Upper lobe of left lung (tissue), 6 donors: ENCODE measurements around the gene ZNF385B. TPM values are rescaled to one million over a fixed set of nuclear protein-coding genes. Genes with fewer than 3 reads are reported as not detected.

ENCODE experiments used
- ATAC-seq, 2 donors: fragments of 200-7000 bp; cut with Tn5 transposase; one replicate each; pipeline ENCODE4 v1.9.1; 2022; ENCODE audit warnings: mild to moderate bottlenecking in 2 of 2, moderate library complexity in 2 of 2; ENCODE audit not compliant: low FRiP score in 2 of 2
- DNase-seq, 2 donors: peaks; one replicate each; pipeline ENCODE4 v3.0.0-alpha.2; 2019 to 2020
- H3K27ac ChIP-seq, 4 donors: fragments of 200-600 bp; sonication (generic); one replicate each; pipeline ENCODE4 v1.5.1; 2016 to 2019
- H3K27me3 ChIP-seq, 4 donors: fragments of 200-600 bp; sonication (generic); one replicate each; pipeline ENCODE4 v1.5.1; 2017 to 2019
- H3K36me3 ChIP-seq, 4 donors: fragments of 200-600 bp; sonication (generic); one replicate each; pipeline ENCODE4 v1.5.1; 2016 to 2019
- H3K4me1 ChIP-seq, 4 donors: fragments of 200-600 bp; sonication (generic); one replicate each; pipeline ENCODE4 v1.5.1; 2018 to 2019
- H3K4me3 ChIP-seq, 4 donors: fragments of 200-600 bp; sonication (generic); one replicate each; pipeline ENCODE4 v1.5.1; 2017 to 2019; ENCODE audit warnings: mild to moderate bottlenecking in 2 of 4, moderate library complexity in 1 of 4
- H3K9me3 ChIP-seq, 4 donors: fragments of 200-600 bp; sonication (generic); one replicate each; pipeline ENCODE4 v1.5.1; 2018 to 2019
- CTCF ChIP-seq, 6 experiments: fragments of 450-650 bp in 4 of 6; fragments of 200-600 bp in 2 of 6; sonication (generic) in 2 of 6; IDR thresholded peaks; one replicate each; pipeline ENCODE4 v1.5.1; 2016 to 2019; ENCODE audit warnings: antibody characterized with exemption in 6 of 6
- EP300 ChIP-seq, 4 donors: sonication (generic); formaldehyde crosslinking; IDR thresholded peaks; one replicate each; pipeline ENCODE4 v1.5.1; 2017; ENCODE audit warnings: antibody characterized with exemption in 4 of 4, control low read depth in 2 of 4
- POLR2A ChIP-seq, 4 donors: fragments of 450-650 bp; IDR thresholded peaks; one replicate each; pipeline ENCODE4 v1.5.1; 2016 to 2017; ENCODE audit warnings: antibody characterized with exemption in 4 of 4, mild to moderate bottlenecking in 2 of 4
- POLR2AphosphoS5 ChIP-seq, 2 donors: sonication (generic); formaldehyde crosslinking; IDR thresholded peaks; one replicate each; pipeline ENCODE4 v1.5.1; 2017; ENCODE audit warnings: antibody characterized with exemption in 2 of 2
- WGBS, 2 donors: methylation state at CpG; one replicate each; pipeline ENCODE4 v1.1.5; 2017 to 2018; 5-methylcytosine and 5-hydroxymethylcytosine counted together
- total RNA-seq, 6 donors: library from RNA; depleted of rRNA in 4 of 6; stranded (reverse); fragments of >200 nt in 4 of 6; gene quantifications; one replicate each; pipeline versions ENCODE4 v1.1.0 to v1.2.1, GENCODE V29; 2016 to 2021
- donor health status: DM: no; HTN: no; CAD: no; lungs with moderate emphysema.
- donor health status: DM: no; HTN: yes; CAD: no; lungs with severe emphysema.

The ZNF385B gene
- total RNA-seq, 6 donors from 2014 or later: 22.1 to 93.5 (median 40.2) TPM

GRCh38 chr2:179558010-179558934 lies 303.1 kb downstream of the ZNF385B start:
- peaks cover 0 to 2% (median 0%) of the 10 kb centered on the region in 4 donors for H3K4me1 ChIP-seq
- H3K27me3 ChIP-seq: no peaks in the 10 kb centered on the region
- H3K36me3 ChIP-seq: no peaks in the 10 kb centered on the region
- no peak for DNase-seq
- H3K4me3 ChIP-seq: peak overlapping the region in 1 of 4 donors; percentile 17
- peak overlapping the region in 2 of 4 donors; percentile 53 to 55 for H3K27ac ChIP-seq
- TF ChIP-seq CTCF (IDR thresholded peaks at IDR 0.05) (no peak), POLR2A (IDR thresholded peaks at IDR 0.05) (no peak), EP300 (IDR thresholded peaks at IDR 0.05) (no peak), POLR2AphosphoS5 (IDR thresholded peaks at IDR 0.05) (no peak)
- H3K9me3 ChIP-seq: no peaks in the 10 kb centered on the region
- WGBS, 2 donors: 61 to 63% methylated on average over 2 of the region's 2 CpGs
- ATAC-seq: no peak

- WGBS, 2 donors: 71 to 81% methylated on average over 6 of the region's 6 CpGs
- Histone ChIP-seq H3K4me1 (peaks cover 0 to 2% (median 0%) of the 10 kb centered on the region in 4 donors), H3K9me3 (no peaks in the 10 kb centered on the region), H3K4me3 (no peak overlapping the region), H3K27ac (no peak overlapping the region), H3K36me3 (no peaks in the 10 kb centered on the region), H3K27me3 (no peaks in the 10 kb centered on the region)
- ATAC-seq: no peak
- TF ChIP-seq POLR2A (IDR thresholded peaks at IDR 0.05) (no peak), EP300 (IDR thresholded peaks at IDR 0.05) (no peak), CTCF (IDR thresholded peaks at IDR 0.05) (no peak), POLR2AphosphoS5 (IDR thresholded peaks at IDR 0.05) (no peak)
- no peak for DNase-seq
These were observed 305.0 kb downstream of the ZNF385B start for GRCh38 chr2:179556425-179556824.

GRCh38 chr2:179555691-179556283 lies 305.6 kb downstream of the ZNF385B start:
- ATAC-seq (no peak), DNase-seq (no peak)
- TF ChIP-seq POLR2A (IDR thresholded peaks at IDR 0.05) (no peak), POLR2AphosphoS5 (IDR thresholded peaks at IDR 0.05) (no peak), CTCF (IDR thresholded peaks at IDR 0.05) (no peak), EP300 (IDR thresholded peaks at IDR 0.05) (no peak)
- H3K9me3 ChIP-seq: no peaks in the 10 kb centered on the region
- WGBS, 2 donors: 54% methylated on average over 6 of the region's 6 CpGs
- H3K27ac ChIP-seq: peak overlapping the region in 1 of 4 donors; percentile 12
- peaks cover 0 to 2% (median 0%) of the 10 kb centered on the region in 4 donors for H3K4me1 ChIP-seq
- no peaks in the 10 kb centered on the region for H3K27me3 ChIP-seq
- no peaks in the 10 kb centered on the region for H3K36me3 ChIP-seq
- no peak overlapping the region for H3K4me3 ChIP-seq

- DNase-seq (no peak), ATAC-seq (no peak)
- H3K27me3 ChIP-seq: no peaks in the 10 kb centered on the region
- H3K27ac ChIP-seq: no peak overlapping the region
- H3K4me3 ChIP-seq: no peak overlapping the region
- peaks cover 0 to 2% (median 0%) of the 10 kb centered on the region in 4 donors for H3K4me1 ChIP-seq
- no peak for TF ChIP-seq CTCF (IDR thresholded peaks at IDR 0.05)
- TF ChIP-seq EP300 (IDR thresholded peaks at IDR 0.05): no peak
- no peak for TF ChIP-seq POLR2A (IDR thresholded peaks at IDR 0.05)
- no peak for TF ChIP-seq POLR2AphosphoS5 (IDR thresholded peaks at IDR 0.05)
- H3K36me3 ChIP-seq: no peaks in the 10 kb centered on the region
- H3K9me3 ChIP-seq: no peaks in the 10 kb centered on the region
- 82 to 86% methylated on average over 4 of the region's 4 CpGs for WGBS, 2 donors
These were observed 306.6 kb downstream of the ZNF385B start for GRCh38 chr2:179554639-179555386.
